Measurements from ENCODE around the gene ENDOU.

The ENDOU gene

GRCh38 chr12:47718531-47718930 is 6.8 kb downstream of the ENDOU start:
- Histone ChIP-seq H3K4me3 (ENCODE audit: low read length in 2 of 2) (no peak overlapping the region), H3K9ac (ENCODE audit: low read depth in 1 of 2, low read length in 2 of 2) (no peak overlapping the region), H3K27me3 (ENCODE audit: control insufficient read depth in 2 of 2, insufficient read depth in 2 of 2, low read length in 2 of 2) (no peaks in the 10 kb centered on the region), H3K4me1 (ENCODE audit: control insufficient read depth in 2 of 2, insufficient read depth in 2 of 2, low read length in 2 of 2) (peaks cover 16 to 20% of the 10 kb centered on the region in 2 donors), H3K9me3 (ENCODE audit: control insufficient read depth in 2 of 2, low read length in 2 of 2) (no peaks in the 10 kb centered on the region), H3K36me3 (ENCODE audit: control insufficient read depth in 2 of 2, insufficient read depth in 2 of 2, low read length in 2 of 2) (peaks cover 0 to 4% of the 10 kb centered on the region in 2 donors), H3K27ac (ENCODE audit: low read depth in 2 of 2, low read length in 2 of 2) (no peak overlapping the region)

DNA sequence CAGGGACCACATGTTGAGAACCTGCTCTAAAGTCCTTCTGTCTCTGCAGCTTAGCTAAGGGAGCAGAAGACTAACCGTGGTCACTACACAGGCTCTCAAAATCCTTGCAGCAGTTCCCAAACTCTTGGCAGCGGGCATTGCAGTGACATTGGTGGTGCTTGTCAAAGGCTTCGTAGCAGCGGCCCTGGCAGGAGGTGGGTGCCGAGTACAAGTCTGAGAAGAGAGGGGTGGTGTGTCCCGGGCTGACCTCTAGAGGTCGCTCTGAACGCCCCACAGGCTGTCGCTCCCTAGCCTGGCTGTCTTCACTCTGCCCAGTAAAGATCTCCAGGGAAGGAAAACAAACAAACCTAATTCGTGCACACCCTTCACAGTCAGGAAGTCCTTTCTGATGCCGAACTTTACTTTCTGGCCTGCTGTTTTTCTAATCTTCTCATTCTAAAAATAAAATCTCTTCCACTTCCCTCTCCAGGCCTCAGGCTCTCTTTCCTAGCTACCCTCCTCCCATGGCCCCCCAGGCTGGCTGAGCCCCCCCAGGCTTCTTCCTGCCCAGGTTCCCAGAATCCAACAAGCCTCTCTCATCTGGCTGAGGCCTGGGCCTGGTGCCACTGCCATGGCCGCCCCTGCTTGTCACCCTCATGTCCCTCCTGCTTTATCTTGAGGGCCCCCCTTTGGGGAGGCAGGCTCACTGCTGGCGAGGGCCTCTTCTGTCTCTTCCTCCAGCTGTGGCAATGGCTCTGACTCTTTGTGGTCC is 7.7 kb downstream of the ENDOU start:
- peak overlapping the region; percentile 80 to 83 for H3K27ac ChIP-seq (ENCODE audit: low read depth in 2 of 2, low read length in 2 of 2)
- peak overlapping the region; percentile 44 to 56 for H3K9ac ChIP-seq (ENCODE audit: low read depth in 1 of 2, low read length in 2 of 2)
- H3K27me3 ChIP-seq (ENCODE audit: control insufficient read depth in 2 of 2, insufficient read depth in 2 of 2, low read length in 2 of 2) = no peaks in the 10 kb centered on the region
- H3K4me1 ChIP-seq (ENCODE audit: control insufficient read depth in 2 of 2, insufficient read depth in 2 of 2, low read length in 2 of 2) = peaks cover 16 to 20% of the 10 kb centered on the region in 2 donors
- H3K4me3 ChIP-seq (ENCODE audit: low read length in 2 of 2) = no peak overlapping the region
- no peaks in the 10 kb centered on the region for H3K9me3 ChIP-seq (ENCODE audit: control insufficient read depth in 2 of 2, low read length in 2 of 2)
- H3K36me3 ChIP-seq (ENCODE audit: control insufficient read depth in 2 of 2, insufficient read depth in 2 of 2, low read length in 2 of 2) = no peaks in the 10 kb centered on the region

GRCh38 chr12:47717046-47717442 is 8.2 kb downstream of the ENDOU start:
- H3K4me1 ChIP-seq (ENCODE audit: control insufficient read depth in 2 of 2, insufficient read depth in 2 of 2, low read length in 2 of 2) = peaks cover 16 to 20% of the 10 kb centered on the region in 2 donors
- H3K36me3 ChIP-seq (ENCODE audit: control insufficient read depth in 2 of 2, insufficient read depth in 2 of 2, low read length in 2 of 2) = no peaks in the 10 kb centered on the region
- no peak overlapping the region for H3K4me3 ChIP-seq (ENCODE audit: low read length in 2 of 2)
- peak overlapping the region; percentile 4 to 80 for H3K27ac ChIP-seq (ENCODE audit: low read depth in 2 of 2, low read length in 2 of 2)
- no peaks in the 10 kb centered on the region for H3K27me3 ChIP-seq (ENCODE audit: control insufficient read depth in 2 of 2, insufficient read depth in 2 of 2, low read length in 2 of 2)
- H3K9me3 ChIP-seq (ENCODE audit: control insufficient read depth in 2 of 2, low read length in 2 of 2) = no peaks in the 10 kb centered on the region
- H3K9ac ChIP-seq (ENCODE audit: low read depth in 1 of 2, low read length in 2 of 2) = peak overlapping the region; percentile 35 to 56

DNA sequence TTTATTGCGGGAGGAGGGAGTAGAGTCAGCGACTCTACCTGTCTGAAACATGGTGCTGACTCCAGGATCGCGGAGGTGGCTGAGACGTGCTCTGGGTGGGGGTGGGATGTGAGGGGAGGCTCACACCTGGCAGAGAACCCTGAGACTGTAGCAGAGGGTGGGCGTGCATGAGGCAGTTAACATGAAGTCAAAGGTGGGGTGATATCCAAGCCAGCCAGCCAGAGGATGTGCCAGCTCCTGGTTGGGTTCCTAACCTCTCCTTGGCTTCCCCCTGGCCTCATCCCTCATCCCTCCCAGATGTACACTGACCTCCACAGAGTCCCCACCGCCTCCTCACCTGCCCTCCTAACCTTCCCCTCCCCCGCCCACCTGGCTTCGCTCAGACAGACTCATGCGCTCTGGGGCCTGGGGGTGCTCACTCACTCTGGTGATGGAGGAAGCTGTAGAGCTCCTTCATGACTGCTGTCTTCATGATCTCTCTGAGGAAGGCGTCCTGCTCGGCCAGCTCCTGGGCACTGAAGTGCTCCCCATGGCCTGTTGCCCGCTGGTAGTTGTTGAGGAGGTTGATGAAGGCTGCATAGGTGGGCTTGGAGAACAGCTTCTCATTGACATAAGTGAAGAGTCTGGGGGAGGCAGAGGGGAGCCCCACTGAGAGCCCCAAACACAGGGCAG is 9.3 kb downstream of the ENDOU start:
- H3K9ac ChIP-seq (ENCODE audit: low read depth in 1 of 2, low read length in 2 of 2) = no peak overlapping the region
- H3K4me1 ChIP-seq (ENCODE audit: control insufficient read depth in 2 of 2, insufficient read depth in 2 of 2, low read length in 2 of 2) = peaks cover 16 to 20% of the 10 kb centered on the region in 2 donors

GRCh38 chr12:47715393-47715876 is 9.9 kb downstream of the ENDOU start:
- H3K4me3 ChIP-seq (ENCODE audit: low read length in 2 of 2) = peak overlapping the region in 1 of 2 donors; percentile 7
- H3K9me3 ChIP-seq (ENCODE audit: control insufficient read depth in 2 of 2, low read length in 2 of 2) = no peaks in the 10 kb centered on the region
- no peaks in the 10 kb centered on the region for H3K27me3 ChIP-seq (ENCODE audit: control insufficient read depth in 2 of 2, insufficient read depth in 2 of 2, low read length in 2 of 2)
- no peaks in the 10 kb centered on the region for H3K36me3 ChIP-seq (ENCODE audit: control insufficient read depth in 2 of 2, insufficient read depth in 2 of 2, low read length in 2 of 2)
- peak overlapping the region in 1 of 2 donors; percentile 24 for H3K27ac ChIP-seq (ENCODE audit: low read depth in 2 of 2, low read length in 2 of 2)
- H3K9ac ChIP-seq (ENCODE audit: low read depth in 1 of 2, low read length in 2 of 2) = no peak overlapping the region
- H3K4me1 ChIP-seq (ENCODE audit: control insufficient read depth in 2 of 2, insufficient read depth in 2 of 2, low read length in 2 of 2) = peaks cover 16 to 20% of the 10 kb centered on the region in 2 donors

More for the DNA sequence above, 9.3 kb downstream of the ENDOU start:
- H3K27me3 ChIP-seq (ENCODE audit: control insufficient read depth in 2 of 2, insufficient read depth in 2 of 2, low read length in 2 of 2) = no peaks in the 10 kb centered on the region
- H3K27ac ChIP-seq (ENCODE audit: low read depth in 2 of 2, low read length in 2 of 2) = peak overlapping the region in 1 of 2 donors; percentile 24
- no peak overlapping the region for H3K4me3 ChIP-seq (ENCODE audit: low read length in 2 of 2)
- no peaks in the 10 kb centered on the region for H3K36me3 ChIP-seq (ENCODE audit: control insufficient read depth in 2 of 2, insufficient read depth in 2 of 2, low read length in 2 of 2)
- no peaks in the 10 kb centered on the region for H3K9me3 ChIP-seq (ENCODE audit: control insufficient read depth in 2 of 2, low read length in 2 of 2)

DNA sequence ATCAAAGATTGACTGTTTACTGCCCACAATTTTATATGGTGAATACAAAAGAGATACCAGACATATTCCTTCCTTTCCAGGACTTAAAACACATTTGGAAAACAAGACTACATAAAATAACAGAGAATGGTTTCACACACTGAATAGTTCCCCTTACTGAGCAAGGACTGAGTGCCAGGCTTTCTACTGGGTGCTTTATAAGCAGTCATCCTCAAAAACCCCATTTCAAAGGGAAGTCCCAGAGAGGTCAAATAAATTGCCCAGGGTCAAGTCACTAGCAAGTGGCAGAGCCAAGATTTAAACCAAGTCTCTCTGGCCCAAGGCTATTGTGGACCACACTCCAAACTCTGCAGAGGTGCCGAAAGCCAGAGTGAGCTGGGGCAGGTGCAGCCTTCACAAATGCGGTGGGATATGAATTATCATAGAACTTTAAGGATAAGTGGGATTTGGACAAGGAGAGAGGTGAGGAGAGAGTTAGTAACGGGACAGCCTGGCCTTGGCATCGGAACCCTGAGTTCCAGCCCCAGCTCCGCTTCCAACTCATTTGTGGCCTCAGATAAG is 10.4 kb downstream of the ENDOU start:
- Histone ChIP-seq H3K27ac (ENCODE audit: low read depth in 2 of 2, low read length in 2 of 2) (no peak overlapping the region), H3K36me3 (ENCODE audit: control insufficient read depth in 2 of 2, insufficient read depth in 2 of 2, low read length in 2 of 2) (no peaks in the 10 kb centered on the region), H3K4me1 (ENCODE audit: control insufficient read depth in 2 of 2, insufficient read depth in 2 of 2, low read length in 2 of 2) (peaks cover 16 to 20% of the 10 kb centered on the region in 2 donors), H3K9ac (ENCODE audit: low read depth in 1 of 2, low read length in 2 of 2) (no peak overlapping the region), H3K27me3 (ENCODE audit: control insufficient read depth in 2 of 2, insufficient read depth in 2 of 2, low read length in 2 of 2) (no peaks in the 10 kb centered on the region), H3K4me3 (ENCODE audit: low read length in 2 of 2) (peak overlapping the region in 1 of 2 donors; percentile 7), H3K9me3 (ENCODE audit: control insufficient read depth in 2 of 2, low read length in 2 of 2) (no peaks in the 10 kb centered on the region)

DNA sequence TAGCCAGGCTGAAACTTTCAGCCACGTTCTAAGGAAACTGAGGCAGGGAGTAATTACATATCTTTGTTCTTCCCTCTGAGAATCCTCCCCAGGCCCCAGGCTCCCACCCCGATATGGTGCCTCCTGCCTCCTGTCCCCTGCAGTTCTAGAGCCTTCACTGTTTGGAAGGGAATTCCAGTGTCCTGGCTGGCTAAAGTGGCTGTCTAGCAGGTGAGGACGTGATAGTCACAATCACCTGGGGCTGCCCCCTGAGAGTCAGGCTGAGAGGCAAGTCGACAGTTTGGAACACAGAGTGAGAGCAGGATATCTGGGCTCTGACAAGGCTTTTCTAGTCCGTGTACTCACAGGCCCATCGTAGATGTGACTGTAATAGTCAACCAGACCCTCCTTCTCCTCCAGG is 13.1 kb downstream of the ENDOU start:
- H3K9ac ChIP-seq (ENCODE audit: low read depth in 1 of 2, low read length in 2 of 2) = no peak overlapping the region
- H3K36me3 ChIP-seq (ENCODE audit: control insufficient read depth in 2 of 2, insufficient read depth in 2 of 2, low read length in 2 of 2) = no peaks in the 10 kb centered on the region
- H3K9me3 ChIP-seq (ENCODE audit: control insufficient read depth in 2 of 2, low read length in 2 of 2) = no peaks in the 10 kb centered on the region
- H3K27me3 ChIP-seq (ENCODE audit: control insufficient read depth in 2 of 2, insufficient read depth in 2 of 2, low read length in 2 of 2) = no peaks in the 10 kb centered on the region
- H3K4me3 ChIP-seq (ENCODE audit: low read length in 2 of 2) = no peak overlapping the region
- H3K27ac ChIP-seq (ENCODE audit: low read depth in 2 of 2, low read length in 2 of 2) = no peak overlapping the region
- peaks cover 15 to 16% of the 10 kb centered on the region in 2 donors for H3K4me1 ChIP-seq (ENCODE audit: control insufficient read depth in 2 of 2, insufficient read depth in 2 of 2, low read length in 2 of 2)

DNA sequence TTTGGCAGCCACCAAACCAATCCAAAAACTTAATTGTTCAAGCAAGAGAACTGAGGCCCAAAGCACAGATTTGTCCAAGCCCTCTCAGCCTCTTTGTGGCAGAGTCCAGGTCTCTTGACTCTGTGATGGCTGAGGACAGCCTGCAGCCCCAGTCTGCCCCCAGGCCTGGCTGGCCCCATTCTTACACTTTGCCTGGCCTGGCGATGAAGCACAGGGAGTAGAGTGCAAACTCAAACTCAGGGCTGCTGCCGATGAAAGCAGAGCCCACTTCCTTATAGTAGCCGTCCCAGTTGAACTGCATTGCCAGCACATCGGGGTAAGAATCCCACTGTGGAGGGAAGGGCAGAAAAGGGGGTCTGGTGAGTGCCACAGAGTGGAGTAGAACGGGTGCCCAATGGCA is 13.8 kb downstream of the ENDOU start:
- Histone ChIP-seq H3K4me1 (ENCODE audit: control insufficient read depth in 2 of 2, insufficient read depth in 2 of 2, low read length in 2 of 2) (peaks cover 13 to 14% of the 10 kb centered on the region in 2 donors), H3K36me3 (ENCODE audit: control insufficient read depth in 2 of 2, insufficient read depth in 2 of 2, low read length in 2 of 2) (no peaks in the 10 kb centered on the region), H3K27ac (ENCODE audit: low read depth in 2 of 2, low read length in 2 of 2) (no peak overlapping the region), H3K4me3 (ENCODE audit: low read length in 2 of 2) (no peak overlapping the region), H3K27me3 (ENCODE audit: control insufficient read depth in 2 of 2, insufficient read depth in 2 of 2, low read length in 2 of 2) (no peaks in the 10 kb centered on the region), H3K9ac (ENCODE audit: low read depth in 1 of 2, low read length in 2 of 2) (no peak overlapping the region), H3K9me3 (ENCODE audit: control insufficient read depth in 2 of 2, low read length in 2 of 2) (no peaks in the 10 kb centered on the region)

- Histone ChIP-seq H3K27ac (ENCODE audit: low read depth in 2 of 2, low read length in 2 of 2) (no peak overlapping the region), H3K4me3 (ENCODE audit: low read length in 2 of 2) (no peak overlapping the region), H3K27me3 (ENCODE audit: control insufficient read depth in 2 of 2, insufficient read depth in 2 of 2, low read length in 2 of 2) (no peaks in the 10 kb centered on the region), H3K9ac (ENCODE audit: low read depth in 1 of 2, low read length in 2 of 2) (no peak overlapping the region), H3K9me3 (ENCODE audit: control insufficient read depth in 2 of 2, low read length in 2 of 2) (no peaks in the 10 kb centered on the region), H3K36me3 (ENCODE audit: control insufficient read depth in 2 of 2, insufficient read depth in 2 of 2, low read length in 2 of 2) (no peaks in the 10 kb centered on the region), H3K4me1 (ENCODE audit: control insufficient read depth in 2 of 2, insufficient read depth in 2 of 2, low read length in 2 of 2) (peaks cover 8 to 20% of the 10 kb centered on the region in 2 donors)
These were observed 15.0 kb downstream of the ENDOU start for GRCh38 chr12:47710278-47710677.

DNA sequence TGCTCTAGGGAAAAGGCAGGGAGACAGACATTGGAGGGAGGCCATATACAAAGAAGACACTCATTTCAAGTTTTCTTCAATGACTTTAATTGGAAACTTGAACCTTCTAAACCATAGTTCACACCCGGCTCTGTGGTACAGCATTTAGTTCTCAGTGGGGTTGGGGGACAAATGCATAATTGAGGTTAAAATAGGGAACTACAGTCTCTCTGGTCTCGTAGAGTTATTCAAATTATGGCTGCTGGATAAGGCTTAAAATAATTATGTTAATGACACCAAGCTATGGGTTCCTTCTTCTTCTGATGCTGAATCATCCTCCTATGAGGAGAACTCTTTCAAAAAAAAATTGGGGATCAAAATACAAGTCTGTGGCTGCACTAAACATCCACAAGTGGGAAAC is 15.6 kb downstream of the ENDOU start:
- H3K4me3 ChIP-seq (ENCODE audit: low read length in 2 of 2) = no peak overlapping the region
- H3K27me3 ChIP-seq (ENCODE audit: control insufficient read depth in 2 of 2, insufficient read depth in 2 of 2, low read length in 2 of 2) = no peaks in the 10 kb centered on the region
- H3K27ac ChIP-seq (ENCODE audit: low read depth in 2 of 2, low read length in 2 of 2) = no peak overlapping the region
- no peak overlapping the region for H3K9ac ChIP-seq (ENCODE audit: low read depth in 1 of 2, low read length in 2 of 2)
- peaks cover 11 to 19% of the 10 kb centered on the region in 2 donors for H3K4me1 ChIP-seq (ENCODE audit: control insufficient read depth in 2 of 2, insufficient read depth in 2 of 2, low read length in 2 of 2)
- no peaks in the 10 kb centered on the region for H3K9me3 ChIP-seq (ENCODE audit: control insufficient read depth in 2 of 2, low read length in 2 of 2)
- H3K36me3 ChIP-seq (ENCODE audit: control insufficient read depth in 2 of 2, insufficient read depth in 2 of 2, low read length in 2 of 2) = no peaks in the 10 kb centered on the region
